ENCODE measurements around the gene TTC39A.
"Not testable (repeated sequence)": the region's sequence is repeated elsewhere in the genome, so short reads cannot be mapped to it uniquely, and the experiment has no call there.

The TTC39A gene

GRCh38 chr1:51268634-51269033 is 61.7 kb downstream of the TTC39A start:
- no peak for DNase-seq (ENCODE audit: low read depth in 1 of 2, low spot score in 1 of 2)

GRCh38 chr1:51266791-51267190 is 63.6 kb downstream of the TTC39A start:
- DNase-seq (ENCODE audit: low read depth in 1 of 2, low spot score in 1 of 2) = no peak

- DNase-seq (ENCODE audit: low read depth in 1 of 2, low spot score in 1 of 2) = no peak
These were observed 64.2 kb downstream of the TTC39A start for GRCh38 chr1:51266181-51266580.

GRCh38 chr1:51265618-51266017 is 64.7 kb downstream of the TTC39A start:
- DNase-seq (ENCODE audit: low read depth in 1 of 2, low spot score in 1 of 2) = no peak

- DNase-seq (ENCODE audit: low read depth in 1 of 2, low spot score in 1 of 2) = no peak
These were observed 65.9 kb downstream of the TTC39A start for GRCh38 chr1:51264451-51264850.

GRCh38 chr1:51263147-51263877 is 67.0 kb downstream of the TTC39A start:
- no peak for DNase-seq (ENCODE audit: low read depth in 1 of 2, low spot score in 1 of 2)

GRCh38 chr1:51255331-51255730 is 75.0 kb downstream of the TTC39A start:
- DNase-seq (ENCODE audit: low read depth in 1 of 2, low spot score in 1 of 2) = no peak

GRCh38 chr1:51253691-51254090 is 76.7 kb downstream of the TTC39A start:
- no peak for DNase-seq (ENCODE audit: low read depth in 1 of 2, low spot score in 1 of 2)

GRCh38 chr1:51252366-51252765 is 78.0 kb downstream of the TTC39A start:
- DNase-seq (ENCODE audit: low read depth in 1 of 2, low spot score in 1 of 2) = no peak

GRCh38 chr1:51251165-51251564 is 79.2 kb downstream of the TTC39A start:
- DNase-seq (ENCODE audit: low read depth in 1 of 2, low spot score in 1 of 2) = not testable (repeated sequence)

- not testable (repeated sequence) for DNase-seq (ENCODE audit: low read depth in 1 of 2, low spot score in 1 of 2)
These were observed 79.6 kb downstream of the TTC39A start for GRCh38 chr1:51250729-51251128.

GRCh38 chr1:51249445-51249844 is 80.9 kb downstream of the TTC39A start:
- no peak for DNase-seq (ENCODE audit: low read depth in 1 of 2, low spot score in 1 of 2)

- no peak for DNase-seq (ENCODE audit: low read depth in 1 of 2, low spot score in 1 of 2)
These were observed 82.9 kb downstream of the TTC39A start for GRCh38 chr1:51247499-51247898.

- no peak for DNase-seq (ENCODE audit: low read depth in 1 of 2, low spot score in 1 of 2)
These were observed 83.3 kb downstream of the TTC39A start for GRCh38 chr1:51247022-51247421.

GRCh38 chr1:51242546-51242945 is 87.8 kb downstream of the TTC39A start:
- no peak for DNase-seq (ENCODE audit: low read depth in 1 of 2, low spot score in 1 of 2)

GRCh38 chr1:51241119-51241518 is 89.2 kb downstream of the TTC39A start:
- no peak for DNase-seq (ENCODE audit: low read depth in 1 of 2, low spot score in 1 of 2)

- DNase-seq (ENCODE audit: low read depth in 1 of 2, low spot score in 1 of 2) = no peak
These were observed 90.3 kb downstream of the TTC39A start for GRCh38 chr1:51240084-51240483.

- no peak for DNase-seq (ENCODE audit: low read depth in 1 of 2, low spot score in 1 of 2)
These were observed 92.3 kb downstream of the TTC39A start for GRCh38 chr1:51238034-51238403.

- DNase-seq (ENCODE audit: low read depth in 1 of 2, low spot score in 1 of 2) = no peak
These were observed 92.9 kb downstream of the TTC39A start for GRCh38 chr1:51237351-51238033.
